Stimulated activated naive CD8-positive, alpha-beta T cell treated with anti-CD3 and anti-CD28 coated beads, Interleukin-15, amount 100 ng/mL, for 72 hours (primary cell): ENCODE measurements around the gene DLG2.

Source experiments
- ATAC-seq: fragments of 150-1000 bp; cut with Tn5 transposase; 2 replicates; pipeline ENCODE4 v1.10.0; 2021; ENCODE audit warnings: mild to moderate bottlenecking, moderate library complexity
- DNase-seq, 2 donors: peaks; one replicate each; pipeline ENCODE4 v3.0.0; 2021 to 2022
- H3K27ac Mint-ChIP-seq, 2 donors: one replicate each; pipeline ENCODE4 v1.8.0; 2022; ENCODE audit warnings: mild to moderate bottlenecking in 2 of 2, mixed read lengths in 2 of 2, moderate library complexity in 2 of 2
- H3K27me3 Mint-ChIP-seq: one replicate; pipeline ENCODE4 v1.8.0; 2022; ENCODE audit warnings: mixed read lengths
- H3K4me1 Mint-ChIP-seq: one replicate; pipeline ENCODE4 v1.8.0; 2022; ENCODE audit warnings: mild to moderate bottlenecking, mixed read lengths
- H3K4me3 Mint-ChIP-seq, 2 donors: one replicate each; pipeline ENCODE4 v1.8.0; 2022; ENCODE audit warnings: mild to moderate bottlenecking in 2 of 2, mixed read lengths in 2 of 2, moderate library complexity in 1 of 2
- H3K9me3 Mint-ChIP-seq, 2 donors: one replicate each; pipeline ENCODE4 v1.8.0; 2022; ENCODE audit warnings: mixed read lengths in 2 of 2

DLG2 gene

GRCh38 chr11:84830372-84830771 lies 796.8 kb downstream of the DLG2 start:
- H3K27me3 Mint-ChIP-seq: no peaks in the 10 kb centered on the region
- H3K27ac Mint-ChIP-seq: no peak overlapping the region
- DNase-seq (no peak), ATAC-seq (no peak)
- H3K4me1 Mint-ChIP-seq: no peaks in the 10 kb centered on the region
- no peak overlapping the region for H3K4me3 Mint-ChIP-seq
- peaks cover 5 to 29% of the 10 kb centered on the region in 2 donors for H3K9me3 Mint-ChIP-seq

DNA sequence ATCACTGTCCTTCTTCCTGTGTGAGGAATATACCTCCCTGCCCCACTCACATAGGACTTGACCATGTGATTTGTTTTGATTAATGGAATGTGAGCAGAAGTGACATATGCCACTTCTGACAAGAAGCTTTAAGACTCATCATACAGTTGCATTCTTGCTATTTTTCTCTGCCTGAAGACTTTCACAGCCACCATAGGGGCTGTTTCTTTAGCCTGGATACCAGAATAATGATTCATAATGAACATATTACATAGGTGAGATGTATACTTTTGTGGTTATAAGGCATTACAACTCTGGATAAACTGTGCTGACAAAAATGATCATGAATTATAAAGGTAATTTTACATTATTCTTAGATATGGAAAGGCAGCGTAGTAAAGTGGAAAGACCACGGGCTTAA lies 798.0 kb downstream of the DLG2 start:
- ATAC-seq (no peak), DNase-seq (no peak)
- no peak overlapping the region for H3K27ac Mint-ChIP-seq
- no peaks in the 10 kb centered on the region for H3K4me1 Mint-ChIP-seq
- H3K27me3 Mint-ChIP-seq: no peaks in the 10 kb centered on the region
- H3K4me3 Mint-ChIP-seq: no peak overlapping the region
- peaks cover 5 to 29% of the 10 kb centered on the region in 2 donors for H3K9me3 Mint-ChIP-seq

DNA sequence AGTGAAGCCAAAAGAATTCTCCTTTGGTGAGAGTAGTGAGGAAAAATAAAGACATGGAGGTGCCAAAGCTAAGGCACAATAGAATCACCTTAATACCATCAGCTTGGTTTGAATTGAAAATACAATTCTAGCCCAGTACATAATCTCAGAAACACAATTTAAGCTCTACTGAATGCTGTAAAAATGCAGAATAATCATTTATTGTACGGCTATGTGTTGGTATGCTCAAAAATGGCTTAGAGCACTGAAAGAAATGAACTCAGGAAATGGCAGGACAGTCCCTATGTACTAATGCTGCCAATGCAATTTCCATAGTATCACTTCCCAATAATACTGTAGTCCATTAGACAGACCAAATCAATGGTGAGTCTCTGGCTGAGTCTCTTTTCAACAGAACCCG lies 798.5 kb downstream of the DLG2 start:
- DNase-seq (no peak), ATAC-seq (no peak)
- Mint-ChIP-seq H3K9me3 (peaks cover 5 to 29% of the 10 kb centered on the region in 2 donors), H3K4me1 (no peaks in the 10 kb centered on the region), H3K4me3 (no peak overlapping the region), H3K27me3 (no peaks in the 10 kb centered on the region), H3K27ac (no peak overlapping the region)

- no peak overlapping the region for H3K4me3 Mint-ChIP-seq
- peaks cover 5 to 29% of the 10 kb centered on the region in 2 donors for H3K9me3 Mint-ChIP-seq
- no peak for DNase-seq
Observed at GRCh38 chr11:84825106-84825660, 802.0 kb downstream of the DLG2 start.

DNA sequence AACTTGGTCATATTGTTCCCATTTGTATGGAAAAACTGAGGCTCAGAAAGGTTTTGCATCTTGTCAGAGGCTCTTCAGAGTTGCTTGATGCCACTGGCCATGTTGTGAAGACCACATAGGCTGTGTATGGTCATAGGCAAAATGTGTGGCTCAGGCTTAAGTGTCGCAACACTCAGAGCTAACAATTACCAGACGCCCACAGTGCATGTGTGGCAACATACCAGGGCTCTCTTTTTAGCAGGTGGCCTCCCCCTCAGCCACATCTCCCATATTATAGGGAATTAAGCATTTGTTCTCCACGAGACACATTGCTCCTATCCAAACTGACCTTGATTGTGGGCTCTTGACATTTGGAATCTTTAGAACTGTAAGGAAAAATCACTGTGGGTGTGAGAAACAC lies 802.5 kb downstream of the DLG2 start:
- ATAC-seq: no peak
- H3K27ac Mint-ChIP-seq: no peak overlapping the region
- no peak for DNase-seq
- peaks cover 5 to 30% of the 10 kb centered on the region in 2 donors for H3K9me3 Mint-ChIP-seq
- H3K4me3 Mint-ChIP-seq: no peak overlapping the region
- no peaks in the 10 kb centered on the region for H3K27me3 Mint-ChIP-seq
- no peaks in the 10 kb centered on the region for H3K4me1 Mint-ChIP-seq

More at GRCh38 chr11:84825106-84825660, 802.0 kb downstream of the DLG2 start:
- Mint-ChIP-seq H3K27ac (no peak overlapping the region), H3K4me1 (no peaks in the 10 kb centered on the region), H3K27me3 (no peaks in the 10 kb centered on the region)
- ATAC-seq: no peak

DNA sequence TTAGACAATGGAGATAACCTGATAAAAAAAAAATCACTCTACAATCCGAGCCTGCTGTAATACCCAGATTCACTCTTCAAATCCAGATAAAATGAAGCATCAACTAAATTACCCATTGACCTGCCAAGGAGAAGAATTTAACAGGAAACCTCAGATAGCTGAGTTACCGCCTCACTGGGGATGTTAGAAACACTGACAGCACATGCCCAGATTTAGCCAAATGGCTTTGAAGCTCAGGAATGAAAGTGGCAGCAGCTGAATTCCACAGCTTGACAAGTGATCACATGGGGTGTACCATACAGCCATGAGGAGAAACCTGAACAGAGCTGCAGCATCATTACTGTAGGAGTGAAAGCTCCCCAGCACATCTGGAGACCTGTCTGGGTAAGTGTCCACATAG lies 807.6 kb downstream of the DLG2 start:
- Mint-ChIP-seq H3K4me3 (no peak overlapping the region), H3K4me1 (no peaks in the 10 kb centered on the region), H3K27ac (peak overlapping the region in 1 of 2 donors; percentile 14), H3K9me3 (peaks cover 0 to 19% of the 10 kb centered on the region in 2 donors), H3K27me3 (no peaks in the 10 kb centered on the region)
- ATAC-seq: no peak
- DNase-seq: no peak

GRCh38 chr11:84819128-84819527 lies 808.0 kb downstream of the DLG2 start:
- H3K4me1 Mint-ChIP-seq: no peaks in the 10 kb centered on the region
- peaks cover 0 to 19% of the 10 kb centered on the region in 2 donors for H3K9me3 Mint-ChIP-seq
- H3K27me3 Mint-ChIP-seq: no peaks in the 10 kb centered on the region
- DNase-seq: no peak
- H3K4me3 Mint-ChIP-seq: no peak overlapping the region
- H3K27ac Mint-ChIP-seq: no peak overlapping the region
- no peak for ATAC-seq

DNA sequence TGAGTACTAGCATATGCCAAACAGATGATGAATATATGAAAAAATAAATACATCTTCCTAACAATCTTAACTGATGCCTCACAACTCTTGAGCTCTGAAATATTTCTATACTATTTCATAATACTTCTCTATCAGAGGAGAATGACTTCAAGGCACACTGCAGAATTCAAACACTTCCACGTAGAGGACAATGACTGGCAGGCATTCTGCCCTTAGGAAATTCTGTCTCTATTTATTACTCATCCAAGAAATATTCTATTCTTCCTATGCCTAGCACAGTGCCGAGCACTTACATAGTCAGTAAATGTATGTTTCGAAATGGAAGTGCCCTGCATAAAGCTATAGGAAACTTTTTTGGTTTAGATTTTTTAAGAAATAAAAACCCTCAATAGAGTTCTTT lies 809.1 kb downstream of the DLG2 start:
- no peaks in the 10 kb centered on the region for H3K4me1 Mint-ChIP-seq
- DNase-seq (no peak), ATAC-seq (no peak)
- no peak overlapping the region for H3K4me3 Mint-ChIP-seq
- H3K9me3 Mint-ChIP-seq: peaks cover 0 to 25% of the 10 kb centered on the region in 2 donors
- H3K27me3 Mint-ChIP-seq: no peaks in the 10 kb centered on the region
- H3K27ac Mint-ChIP-seq: no peak overlapping the region

DNA sequence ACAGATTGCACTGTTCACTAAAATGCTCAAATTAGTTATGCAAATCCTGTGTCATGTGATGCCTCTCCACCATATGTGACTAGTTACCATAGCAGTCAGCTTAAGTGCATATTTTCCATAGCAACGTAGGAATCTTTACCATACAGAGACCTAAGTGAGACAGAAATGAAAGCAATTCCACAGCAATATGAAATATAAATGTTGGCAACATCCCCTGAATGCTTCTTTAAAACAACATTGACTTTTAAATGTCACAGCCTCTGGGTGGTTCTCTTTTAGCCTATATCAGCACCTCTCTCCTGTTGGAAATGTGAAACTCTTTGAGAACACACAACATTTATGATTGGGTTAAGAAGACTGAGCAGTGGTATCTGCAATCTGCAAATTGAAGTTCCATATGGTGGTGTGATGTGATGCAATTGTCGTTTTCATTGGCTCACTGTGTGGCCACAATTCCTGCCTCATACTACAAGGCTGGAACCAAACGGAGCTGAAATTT lies 814.6 kb downstream of the DLG2 start:
- Mint-ChIP-seq H3K4me3 (no peak overlapping the region), H3K4me1 (no peaks in the 10 kb centered on the region), H3K27ac (no peak overlapping the region), H3K27me3 (no peaks in the 10 kb centered on the region), H3K9me3 (peaks cover 0 to 22% of the 10 kb centered on the region in 2 donors)
- ATAC-seq: no peak
- no peak for DNase-seq

GRCh38 chr11:84806354-84806753 lies 820.8 kb downstream of the DLG2 start:
- no peak overlapping the region for H3K27ac Mint-ChIP-seq
- no peaks in the 10 kb centered on the region for H3K27me3 Mint-ChIP-seq
- H3K9me3 Mint-ChIP-seq: peaks cover 21 to 34% of the 10 kb centered on the region in 2 donors
- no peak overlapping the region for H3K4me3 Mint-ChIP-seq
- DNase-seq (no peak), ATAC-seq (no peak)
- H3K4me1 Mint-ChIP-seq: no peaks in the 10 kb centered on the region

DNA sequence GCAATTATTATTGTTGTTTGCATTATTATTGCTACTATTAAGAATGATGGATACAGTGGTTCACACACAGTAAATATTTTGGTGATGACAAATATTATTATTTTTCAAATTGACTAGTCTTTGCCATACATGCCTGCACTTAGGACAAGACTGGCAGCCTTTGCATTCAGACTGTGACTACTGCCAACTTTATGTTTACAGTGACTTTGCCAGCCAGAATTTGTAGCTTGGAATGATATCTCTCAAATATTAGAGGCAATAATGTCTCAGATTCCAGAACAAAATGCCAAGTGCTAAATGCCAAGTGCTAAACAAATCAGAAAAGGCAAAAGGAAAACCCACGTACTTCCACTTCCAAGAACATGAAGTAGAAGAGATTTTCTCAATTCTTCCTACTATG lies 823.1 kb downstream of the DLG2 start:
- ATAC-seq: no peak
- Mint-ChIP-seq H3K27me3 (no peaks in the 10 kb centered on the region), H3K4me3 (no peak overlapping the region), H3K27ac (no peak overlapping the region), H3K4me1 (no peaks in the 10 kb centered on the region), H3K9me3 (peaks cover 21 to 43% of the 10 kb centered on the region in 2 donors)
- DNase-seq: no peak

- Mint-ChIP-seq H3K9me3 (peaks cover 20 to 44% of the 10 kb centered on the region in 2 donors), H3K27me3 (no peaks in the 10 kb centered on the region), H3K27ac (no peak overlapping the region), H3K4me3 (no peak overlapping the region), H3K4me1 (no peaks in the 10 kb centered on the region)
- no peak for DNase-seq
- no peak for ATAC-seq
Observed at GRCh38 chr11:84800755-84801346, 826.3 kb downstream of the DLG2 start.

DNA sequence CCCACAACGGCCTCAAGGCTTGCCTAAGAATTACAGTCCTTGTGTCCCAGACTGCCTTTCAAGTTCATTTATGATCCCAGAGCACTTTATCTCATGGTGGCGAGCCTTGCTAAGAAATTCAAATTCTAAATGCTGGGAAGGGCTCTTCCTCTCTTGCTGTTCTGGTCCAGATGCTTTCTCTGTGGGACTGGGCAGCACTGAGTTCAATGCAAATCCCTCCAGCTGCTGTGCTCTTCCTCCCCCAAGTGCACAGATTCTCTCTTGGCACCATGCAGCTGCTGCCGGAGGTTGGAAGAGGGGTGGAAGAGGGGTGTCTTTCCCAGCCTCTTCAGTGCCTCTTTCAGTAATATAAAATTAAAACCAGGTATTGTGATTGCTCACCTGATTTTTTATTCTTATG lies 828.0 kb downstream of the DLG2 start:
- Mint-ChIP-seq H3K9me3 (peaks cover 11 to 40% of the 10 kb centered on the region in 2 donors), H3K4me1 (no peaks in the 10 kb centered on the region), H3K27me3 (no peaks in the 10 kb centered on the region), H3K4me3 (no peak overlapping the region), H3K27ac (no peak overlapping the region)
- DNase-seq (no peak), ATAC-seq (no peak)

- no peaks in the 10 kb centered on the region for H3K4me1 Mint-ChIP-seq
- H3K27me3 Mint-ChIP-seq: no peaks in the 10 kb centered on the region
- H3K27ac Mint-ChIP-seq: no peak overlapping the region
- H3K4me3 Mint-ChIP-seq: no peak overlapping the region
- ATAC-seq (no peak), DNase-seq (no peak)
- peaks cover 27 to 64% of the 10 kb centered on the region in 2 donors for H3K9me3 Mint-ChIP-seq
Observed at GRCh38 chr11:84795698-84796097, 831.4 kb downstream of the DLG2 start.

- H3K4me1 Mint-ChIP-seq: no peaks in the 10 kb centered on the region
- no peak overlapping the region for H3K27ac Mint-ChIP-seq
- peaks cover 27 to 68% of the 10 kb centered on the region in 2 donors for H3K9me3 Mint-ChIP-seq
- ATAC-seq (no peak), DNase-seq (no peak)
- no peaks in the 10 kb centered on the region for H3K27me3 Mint-ChIP-seq
- H3K4me3 Mint-ChIP-seq: no peak overlapping the region
Observed at GRCh38 chr11:84794663-84795443, 832.3 kb downstream of the DLG2 start.

DNA sequence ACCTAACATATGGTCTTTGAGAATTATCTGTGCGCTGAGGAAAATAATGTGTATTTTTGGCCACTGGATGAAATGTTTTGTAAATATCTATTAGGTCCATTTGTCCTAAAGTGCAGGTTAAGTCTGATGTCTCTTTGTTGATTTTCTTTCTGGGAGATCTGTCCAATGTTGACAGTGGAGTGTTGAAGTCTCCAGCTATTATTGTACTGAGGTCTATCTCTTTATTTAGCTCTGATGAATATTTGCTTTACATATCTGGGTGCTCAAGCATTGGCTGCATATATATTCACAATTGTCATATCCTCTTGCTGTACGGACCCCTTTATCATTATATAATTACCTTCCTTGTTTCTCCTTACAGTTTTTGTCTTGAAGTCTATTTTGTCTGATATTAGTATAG lies 833.8 kb downstream of the DLG2 start:
- H3K4me3 Mint-ChIP-seq: no peak overlapping the region
- DNase-seq (no peak), ATAC-seq (no peak)
- no peaks in the 10 kb centered on the region for H3K27me3 Mint-ChIP-seq
- peaks cover 27 to 54% of the 10 kb centered on the region in 2 donors for H3K9me3 Mint-ChIP-seq
- H3K4me1 Mint-ChIP-seq: no peaks in the 10 kb centered on the region
- no peak overlapping the region for H3K27ac Mint-ChIP-seq
